LNCAP (cell line): Measurements from ENCODE around the gene TROAP.

Experiments used
- CTCF ChIP-seq: fragments of 450-650 bp; IDR thresholded peaks from 2 replicates; pipeline ENCODE4 v1.5.1; 2017; ENCODE audit warnings: mild to moderate bottlenecking

TROAP gene

GRCh38 chr12:49322708-49323523, at the start of gene TROAP:
Gene TROAP, plus strand, starts transcription at chr12:49323255. Its CDS starts 354 bp downstream, at chr12:49323609.
- TF ChIP-seq CTCF = no peak

GRCh38 chr12:49273726-49274395, 49.2 kb upstream of the TROAP start:
- TF ChIP-seq CTCF = no peak

GRCh38 chr12:49274396-49275069, 48.5 kb upstream of the TROAP start:
- no peak for TF ChIP-seq CTCF

- TF ChIP-seq CTCF = no peak
Observed at GRCh38 chr12:49276304-49277290, 46.5 kb upstream of the TROAP start.

GRCh38 chr12:49277466-49277865, 45.6 kb upstream of the TROAP start:
- TF ChIP-seq CTCF = no peak

GRCh38 chr12:49279706-49280159, 43.3 kb upstream of the TROAP start:
- TF ChIP-seq CTCF = no peak
